ENCODE data around the gene PKMYT1. TPM values are rescaled to one million over a fixed set of nuclear protein-coding genes. Genes with fewer than 3 reads are reported as not detected.

The PKMYT1 gene
- total RNA-seq, 4 donors from 2014 or later: 0.60 to 1.6 (median 1.1) TPM

- H3K27me3 ChIP-seq: peaks cover 2 to 51% of the 10 kb centered on the region in 2 donors
These were observed 11.9 kb downstream of the PKMYT1 start for GRCh38 chr16:2968368-2968737.

DNA sequence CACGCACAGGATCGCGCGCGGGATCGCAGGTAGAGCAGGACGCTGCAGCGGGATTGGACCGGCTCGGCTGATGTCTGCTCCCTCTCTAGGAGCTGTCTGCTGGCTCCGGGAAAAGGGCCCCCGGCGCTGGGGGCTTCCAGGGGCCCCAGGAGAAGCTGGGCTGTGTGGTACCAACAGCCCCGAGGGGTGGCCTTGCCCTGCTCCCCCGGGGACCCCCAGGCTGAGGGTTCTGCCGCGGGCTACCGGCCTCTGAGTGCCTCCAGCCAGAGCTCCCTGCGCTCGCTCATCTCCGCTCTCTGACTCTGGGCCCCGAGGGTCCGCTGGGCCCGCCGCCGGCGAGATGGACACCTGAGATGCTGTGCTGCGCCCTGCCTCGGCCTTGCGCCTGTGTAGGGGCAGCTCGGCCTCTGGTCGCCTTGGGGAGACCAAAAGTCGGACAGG lies 12.5 kb downstream of the PKMYT1 start:
- peaks cover 2 to 57% of the 10 kb centered on the region in 2 donors for H3K27me3 ChIP-seq
- no peak overlapping the region for H3K4me3 ChIP-seq
- TF ChIP-seq CTCF (IDR thresholded peaks at IDR 0.05) (no peak), POLR2A (IDR thresholded peaks at IDR 0.05) (no peak), EP300 (IDR thresholded peaks at IDR 0.05) (no peak)
- no peak overlapping the region for H3K27ac ChIP-seq
- no peaks in the 10 kb centered on the region for H3K9me3 ChIP-seq
- H3K36me3 ChIP-seq: peaks cover 0 to 14% (median 0%) of the 10 kb centered on the region in 3 donors
- DNase-seq (ENCODE audit: low spot score in 2 of 2): no peak
- 49 to 58% methylated on average over 25 to 33 of the region's 33 CpGs for WGBS, 2 donors
- peaks cover 0 to 80% (median 38%) of the 10 kb centered on the region in 4 donors for H3K4me1 ChIP-seq

More at GRCh38 chr16:2968368-2968737, 11.9 kb downstream of the PKMYT1 start:
- Histone ChIP-seq H3K4me3 (peak overlapping the region; percentile 44 to 84 (median 52)), H3K4me1 (peaks cover 0 to 74% (median 35%) of the 10 kb centered on the region in 4 donors), H3K9me3 (no peaks in the 10 kb centered on the region), H3K36me3 (peaks cover 0 to 18% (median 0%) of the 10 kb centered on the region in 3 donors), H3K27ac (no peak overlapping the region)
- 16 to 22% methylated on average over 15 to 18 of the region's 18 CpGs for WGBS, 2 donors
- no peak for TF ChIP-seq EP300 (IDR thresholded peaks at IDR 0.05)
- TF ChIP-seq POLR2A (IDR thresholded peaks at IDR 0.05): no peak
- DNase-seq (ENCODE audit: low spot score in 2 of 2): no peak

GRCh38 chr16:2967211-2967631 lies 13.0 kb downstream of the PKMYT1 start:
- no peak for TF ChIP-seq CTCF (IDR thresholded peaks at IDR 0.05)
- TF ChIP-seq EP300 (IDR thresholded peaks at IDR 0.05): no peak
- TF ChIP-seq POLR2A (IDR thresholded peaks at IDR 0.05): no peak
- Histone ChIP-seq H3K9me3 (no peaks in the 10 kb centered on the region), H3K27me3 (peaks cover 2 to 62% of the 10 kb centered on the region in 2 donors), H3K27ac (no peak overlapping the region), H3K4me3 (peak overlapping the region in 1 of 4 donors; percentile 31), H3K4me1 (peaks cover 0 to 86% (median 39%) of the 10 kb centered on the region in 4 donors), H3K36me3 (peaks cover 0 to 8% (median 0%) of the 10 kb centered on the region in 3 donors)
- 20% methylated on average over 2 to 12 of the region's 51 CpGs for WGBS, 2 donors
- no peak for DNase-seq (ENCODE audit: low spot score in 2 of 2)

DNA sequence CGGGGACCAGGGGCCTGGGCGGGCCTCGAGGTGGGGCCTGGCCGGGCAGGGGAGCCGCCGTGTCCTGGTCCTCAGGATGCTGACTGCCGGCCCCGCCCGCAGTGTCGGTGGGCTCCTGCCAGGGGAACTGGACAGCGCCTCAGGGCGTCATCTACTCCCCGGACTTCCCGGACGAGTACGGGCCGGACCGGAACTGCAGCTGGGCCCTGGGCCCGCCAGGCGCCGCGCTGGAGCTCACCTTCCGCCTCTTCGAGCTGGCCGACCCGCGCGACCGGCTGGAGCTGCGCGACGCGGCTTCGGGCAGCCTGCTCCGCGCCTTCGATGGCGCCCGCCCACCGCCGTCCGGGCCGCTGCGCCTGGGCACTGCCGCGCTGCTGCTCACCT lies 13.4 kb downstream of the PKMYT1 start:
- Histone ChIP-seq H3K4me3 (peak overlapping the region in 1 of 4 donors; percentile 31), H3K27ac (no peak overlapping the region), H3K36me3 (peaks cover 0 to 4% (median 0%) of the 10 kb centered on the region in 3 donors), H3K9me3 (no peaks in the 10 kb centered on the region), H3K4me1 (peaks cover 0 to 89% (median 39%) of the 10 kb centered on the region in 4 donors), H3K27me3 (peaks cover 2 to 66% of the 10 kb centered on the region in 2 donors)
- no peak for TF ChIP-seq POLR2A (IDR thresholded peaks at IDR 0.05)
- no peak for TF ChIP-seq CTCF (IDR thresholded peaks at IDR 0.05)
- TF ChIP-seq EP300 (IDR thresholded peaks at IDR 0.05): no peak
- DNase-seq (ENCODE audit: low spot score in 2 of 2): no peak
- WGBS, 2 donors: 7 to 9% methylated on average over 3 to 33 of the region's 46 CpGs

DNA sequence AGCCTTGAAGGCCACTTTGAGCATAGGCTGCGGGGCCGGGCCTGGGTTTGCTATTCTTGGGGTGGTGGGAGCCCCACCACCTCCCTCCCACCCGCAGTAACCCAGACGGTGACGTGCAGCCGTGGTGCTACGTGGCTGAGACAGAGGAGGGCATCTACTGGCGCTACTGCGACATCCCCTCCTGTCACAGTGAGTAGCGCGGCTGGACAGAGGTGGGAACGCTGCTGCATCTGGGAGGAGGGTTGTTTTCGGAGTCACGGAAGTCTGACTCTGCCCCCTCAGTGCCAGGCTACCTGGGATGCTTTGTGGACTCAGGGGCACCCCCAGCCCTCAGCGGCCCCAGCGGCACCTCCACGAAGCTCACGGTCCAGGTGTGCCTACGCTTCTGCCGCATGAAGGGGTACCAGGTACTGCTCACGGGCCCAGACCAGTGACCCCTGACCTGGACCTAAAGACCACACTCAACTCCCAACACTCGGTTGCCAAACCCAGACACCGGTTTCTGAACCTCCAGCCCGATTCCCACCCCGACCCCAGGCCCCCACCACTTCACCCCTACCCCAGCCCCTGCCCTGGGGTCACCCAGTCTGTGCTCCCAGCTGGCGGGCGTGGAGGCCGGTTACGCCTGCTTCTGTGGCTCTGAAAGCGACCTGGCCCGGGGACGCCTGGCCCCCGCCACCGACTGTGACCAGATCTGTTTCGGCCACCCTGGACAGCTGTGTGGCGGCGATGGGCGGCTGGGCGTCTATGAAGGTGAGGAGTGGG lies 14.0 kb downstream of the PKMYT1 start:
- TF ChIP-seq EP300 (IDR thresholded peaks at IDR 0.05) (no peak), CTCF (IDR thresholded peaks at IDR 0.05) (no peak), POLR2A (IDR thresholded peaks at IDR 0.05) (no peak)
- H3K27ac ChIP-seq: no peak overlapping the region

More for the DNA sequence above, 14.0 kb downstream of the PKMYT1 start:
- Histone ChIP-seq H3K36me3 (no peaks in the 10 kb centered on the region), H3K9me3 (no peaks in the 10 kb centered on the region), H3K4me1 (peaks cover 0 to 88% (median 39%) of the 10 kb centered on the region in 4 donors), H3K4me3 (peak overlapping the region in 1 of 4 donors; percentile 31), H3K27me3 (peaks cover 2 to 72% of the 10 kb centered on the region in 2 donors)
- no peak for DNase-seq (ENCODE audit: low spot score in 2 of 2)
- WGBS, 2 donors: 57 to 61% methylated on average over 23 to 26 of the region's 39 CpGs
